Panc1 (cell line): ENCODE results near the gene EPN2.

Source experiments
- CTCF ChIP-seq: fragments of 450-650 bp; IDR thresholded peaks from 2 replicates; pipeline ENCODE4 v1.5.1; 2017; ENCODE audit warnings: mild to moderate bottlenecking
- POLR2AphosphoS5 ChIP-seq: IDR thresholded peaks from 2 replicates; pipeline ENCODE4 v1.6.1; 2012; ENCODE audit warnings: mild to moderate bottlenecking, low read depth, low read length, moderate library complexity

GRCh38 chr17:19288453-19288852, 51.3 kb downstream of the EPN2 start:
- TF ChIP-seq CTCF (no peak), POLR2AphosphoS5 (no peak)
